ENCODE data around the gene FAT3.
A peak's percentile ranks its signal among the peaks of the same experiment; 100 is the strongest.

FAT3 gene

GRCh38 chr11:92225568-92226330 lies 1.1 kb downstream of the FAT3 start:
- no peaks in the 10 kb centered on the region for H3K36me3 ChIP-seq (replicated peaks)
- DNase-seq, result no peak
- peaks cover 36% of the 10 kb centered on the region for H3K27me3 ChIP-seq (replicated peaks)
- H3K4me3 ChIP-seq (ENCODE audit: low read depth, low read length), result peak overlapping the region; percentile 64
- peak; percentile 51 for TF ChIP-seq CTCF (IDR thresholded peaks at IDR 0.05; ENCODE audit: low read depth, low read length, missing control alignments)
- in situ Hi-C loops (cut with HindIII; ENCODE audit: low pct_ligation_motif_present, low sequenced_read_pairs), result no loop called here
- no peak overlapping the region for H3K27ac ChIP-seq

- Histone ChIP-seq H3K27me3 (replicated peaks) (peaks cover 36% of the 10 kb centered on the region), H3K4me3 (ENCODE audit: low read depth, low read length) (peak overlapping the region; percentile 64), H3K27ac (no peak overlapping the region), H3K36me3 (replicated peaks) (no peaks in the 10 kb centered on the region)
- no peak for DNase-seq
- TF ChIP-seq CTCF (IDR thresholded peaks at IDR 0.05; ENCODE audit: low read depth, low read length, missing control alignments), result no peak
- in situ Hi-C loops (cut with HindIII; ENCODE audit: low pct_ligation_motif_present, low sequenced_read_pairs), result no loop called here
These were observed 2.0 kb downstream of the FAT3 start for GRCh38 chr11:92226331-92227229.

- Histone ChIP-seq H3K27ac (no peak overlapping the region), H3K4me3 (ENCODE audit: low read depth, low read length) (peak overlapping the region; percentile 64), H3K36me3 (replicated peaks) (no peaks in the 10 kb centered on the region), H3K27me3 (replicated peaks) (peaks cover 36% of the 10 kb centered on the region)
- DNase-seq, result no peak
- in situ Hi-C loops (cut with HindIII; ENCODE audit: low pct_ligation_motif_present, low sequenced_read_pairs), result no loop called here
- TF ChIP-seq CTCF (IDR thresholded peaks at IDR 0.05; ENCODE audit: low read depth, low read length, missing control alignments), result no peak
These were observed 2.7 kb downstream of the FAT3 start for GRCh38 chr11:92227230-92227814.

GRCh38 chr11:92227959-92228935 lies 3.6 kb downstream of the FAT3 start:
- Histone ChIP-seq H3K36me3 (replicated peaks) (no peaks in the 10 kb centered on the region), H3K4me3 (ENCODE audit: low read depth, low read length) (no peak overlapping the region), H3K27ac (no peak overlapping the region), H3K27me3 (replicated peaks) (peaks cover 29% of the 10 kb centered on the region)
- in situ Hi-C loops (cut with HindIII; ENCODE audit: low pct_ligation_motif_present, low sequenced_read_pairs), result no loop called here
- DNase-seq, result no peak
- TF ChIP-seq CTCF (IDR thresholded peaks at IDR 0.05; ENCODE audit: low read depth, low read length, missing control alignments), result no peak

GRCh38 chr11:92236856-92237255 lies 12.2 kb downstream of the FAT3 start:
- Histone ChIP-seq H3K27ac (no peak overlapping the region), H3K4me3 (ENCODE audit: low read depth, low read length) (no peak overlapping the region), H3K27me3 (replicated peaks) (no peaks in the 10 kb centered on the region), H3K36me3 (replicated peaks) (no peaks in the 10 kb centered on the region)
- in situ Hi-C loops (cut with HindIII; ENCODE audit: low pct_ligation_motif_present, low sequenced_read_pairs), result no loop called here
- TF ChIP-seq CTCF (IDR thresholded peaks at IDR 0.05; ENCODE audit: low read depth, low read length, missing control alignments), result no peak
- DNase-seq, result no peak
